Stimulated activated CD4-positive, alpha-beta T cell treated with anti-CD3 and anti-CD28 coated beads, Interleukin-2, amount 100 ng/mL, for 48 hours (primary cell): Measurements from ENCODE around the gene ANXA6.
A peak's percentile ranks its signal among the peaks of the same experiment; 100 is the strongest.

Experiments used
- DNase-seq, 2 donors: peaks; one replicate each; pipeline ENCODE4 v3.0.0-alpha.2; 2020

Gene ANXA6

DNA sequence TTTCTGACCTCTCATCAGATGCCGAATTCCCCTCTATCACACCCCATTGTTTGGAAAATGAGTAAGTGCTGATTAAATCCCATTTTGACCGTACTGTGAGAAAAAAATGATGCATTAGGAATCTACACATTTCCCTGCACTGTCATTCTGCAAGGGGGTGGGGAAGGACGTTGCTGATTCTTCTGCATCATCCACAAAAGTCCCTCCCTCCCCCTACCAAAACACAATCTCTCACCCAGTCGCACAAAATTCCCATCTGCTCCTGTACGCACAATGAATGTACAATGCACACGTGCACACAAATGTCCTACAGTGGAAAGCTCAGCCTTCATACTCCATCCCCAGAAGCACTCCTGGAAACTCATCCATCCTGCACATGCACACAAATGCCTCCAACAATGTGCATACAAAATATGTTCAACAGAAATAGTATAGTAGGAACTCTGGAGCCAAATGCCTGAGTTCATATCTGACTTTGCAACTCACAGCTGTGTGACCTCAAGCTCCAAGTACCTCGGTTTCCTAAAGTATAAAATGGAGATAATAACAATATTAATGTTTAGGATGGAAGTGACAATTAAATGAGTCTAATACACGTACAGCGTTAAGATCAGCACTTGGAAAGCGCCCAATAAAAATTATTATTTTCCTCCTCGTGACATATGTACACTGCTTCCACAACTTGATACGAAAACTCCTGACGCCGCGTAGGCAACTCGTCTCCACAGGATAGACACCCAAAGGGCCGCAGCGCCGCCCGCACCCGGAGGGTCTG is 77.6 kb downstream of the ANXA6 start:
- DNase-seq: peak in 1 of 2 donors; percentile 60

DNA sequence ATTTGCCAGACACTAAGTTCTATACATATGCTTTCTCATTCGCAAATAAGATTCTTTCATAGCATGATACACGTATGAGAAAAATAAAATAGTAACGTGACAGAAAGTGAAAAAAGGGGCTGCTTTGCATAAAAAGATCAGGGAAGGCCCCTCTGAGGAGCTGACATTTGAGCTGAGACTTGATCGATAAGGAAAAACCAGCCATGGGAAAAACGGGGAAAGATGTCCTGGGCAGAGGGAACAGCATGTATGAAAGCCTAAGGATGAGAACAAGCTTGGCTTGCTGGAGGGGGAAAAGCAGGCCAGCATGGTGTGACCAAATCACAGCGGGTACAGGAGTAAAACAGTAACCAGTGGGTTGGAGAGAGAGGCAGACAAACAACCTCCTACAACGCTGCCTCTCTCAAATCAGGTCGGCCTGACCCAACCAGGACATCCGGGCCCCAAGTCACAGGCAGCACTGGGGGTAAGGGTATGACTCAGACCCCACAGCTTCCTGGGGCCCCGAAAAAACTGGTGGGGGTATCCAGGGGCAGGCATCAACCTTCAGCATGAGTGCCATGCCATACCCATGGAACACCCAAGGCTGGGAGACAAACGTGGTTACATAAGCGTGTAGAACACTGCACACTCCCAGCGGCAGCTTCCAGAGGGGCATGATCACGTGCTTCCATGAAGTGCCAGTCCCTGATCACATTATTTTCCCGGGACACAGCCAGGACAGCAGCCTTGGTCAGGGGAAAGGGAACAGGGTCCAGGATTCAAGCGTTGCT is 78.9 kb downstream of the ANXA6 start:
- peak; percentile 62 to 70 for DNase-seq

- DNase-seq: no peak
These were observed 79.6 kb downstream of the ANXA6 start for GRCh38 chr5:151077967-151078366.

- no peak for DNase-seq
These were observed 80.2 kb downstream of the ANXA6 start for GRCh38 chr5:151077419-151077818.

GRCh38 chr5:151076616-151077015 is 81.0 kb downstream of the ANXA6 start:
- DNase-seq: no peak

- DNase-seq: no peak
These were observed 81.8 kb downstream of the ANXA6 start for GRCh38 chr5:151075698-151076331.

- no peak for DNase-seq
These were observed 83.0 kb downstream of the ANXA6 start for GRCh38 chr5:151074557-151074956.

GRCh38 chr5:151073280-151073679 is 84.3 kb downstream of the ANXA6 start:
- no peak for DNase-seq

DNA sequence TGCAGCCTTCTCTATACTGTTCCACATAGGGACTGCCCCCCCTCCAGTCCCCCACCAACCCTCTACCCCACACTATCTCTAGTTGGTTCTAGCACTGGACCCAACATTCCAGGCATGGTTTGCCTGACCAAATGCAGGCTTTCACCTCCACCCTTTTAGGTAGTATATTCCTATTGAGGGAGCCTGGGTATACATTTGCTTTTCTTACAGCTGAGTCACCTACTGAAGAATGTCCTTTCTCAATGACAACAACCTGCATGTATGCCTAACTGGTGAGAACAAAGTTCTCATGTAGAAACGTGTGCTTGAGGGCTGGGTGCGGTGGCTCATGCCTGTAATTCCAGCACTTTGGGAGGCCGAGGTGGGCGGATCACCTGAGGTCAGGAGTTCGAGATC is 85.0 kb downstream of the ANXA6 start:
- DNase-seq: no peak

DNA sequence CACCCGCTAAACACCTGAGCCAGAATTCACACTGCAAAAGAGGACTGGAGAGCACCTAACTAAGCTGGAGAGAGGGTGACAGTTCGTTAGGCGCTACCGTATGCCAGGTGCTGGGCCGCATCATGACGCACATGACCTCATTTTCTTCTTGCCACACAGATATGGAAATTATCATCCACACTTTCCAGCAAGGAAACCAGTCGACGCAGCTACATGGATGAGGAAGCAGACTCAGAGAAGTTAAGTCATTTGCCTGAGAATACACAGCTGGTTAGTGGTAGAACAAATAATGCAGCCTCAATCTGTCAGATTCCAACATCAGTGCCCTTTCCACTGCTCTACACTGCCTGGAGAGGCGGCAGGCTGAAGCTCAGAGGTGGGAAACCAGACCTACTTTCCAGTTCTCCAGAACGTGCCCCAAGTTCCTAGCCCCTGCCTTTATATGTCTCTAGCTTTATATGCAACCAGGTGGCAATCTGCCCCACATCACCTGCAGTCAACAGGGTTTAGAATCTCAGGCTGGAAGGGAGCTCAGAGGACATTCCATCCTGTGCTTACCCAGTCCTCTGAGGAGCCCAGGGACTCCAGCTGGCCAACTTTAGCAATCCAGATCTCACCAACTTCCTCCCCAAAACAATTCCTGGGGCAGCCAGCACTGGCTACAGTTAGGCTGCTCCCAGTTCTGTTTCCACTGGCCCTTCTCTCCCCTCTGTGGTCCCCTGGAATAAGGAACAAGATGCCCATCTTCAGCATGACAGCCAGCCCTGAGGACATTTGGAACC is 85.5 kb downstream of the ANXA6 start:
- DNase-seq: no peak

DNA sequence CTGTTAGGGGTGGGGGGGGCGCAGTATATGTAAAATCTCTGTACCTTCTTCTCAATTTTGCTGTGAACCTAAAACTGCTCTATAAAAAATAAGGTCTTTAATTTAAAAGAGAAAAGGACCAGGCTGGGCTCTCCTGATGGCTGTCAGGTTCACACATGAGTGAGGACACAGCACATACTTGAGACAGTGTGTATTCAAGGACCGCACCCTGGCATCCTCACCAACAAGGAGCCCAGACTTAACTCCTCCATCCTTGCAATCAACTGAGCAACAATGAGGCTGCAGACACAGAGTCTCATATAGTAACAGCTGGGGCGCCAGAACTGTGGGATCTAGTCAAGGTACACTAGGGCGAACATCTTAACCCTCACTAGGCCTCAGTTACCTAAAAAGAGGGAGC is 86.6 kb downstream of the ANXA6 start:
- DNase-seq: no peak

DNA sequence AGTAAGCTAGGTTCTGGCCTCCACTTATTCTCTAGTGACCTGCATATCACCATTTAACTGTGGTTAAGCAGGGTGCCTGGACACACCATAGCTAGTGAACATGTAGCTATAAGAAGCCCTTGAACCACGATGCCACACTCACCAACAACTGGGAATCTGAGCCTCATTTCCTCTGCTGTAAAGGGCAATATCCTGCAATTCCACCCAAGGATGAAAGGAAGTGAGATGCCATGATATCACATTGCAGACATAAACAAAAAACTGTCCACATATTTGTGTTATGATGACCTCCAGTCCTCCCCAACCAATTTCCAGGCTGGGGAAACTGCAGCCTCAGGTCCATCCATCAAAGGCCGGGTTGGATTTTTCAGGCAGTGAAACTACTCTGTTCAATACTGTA is 87.1 kb downstream of the ANXA6 start:
- DNase-seq: no peak

GRCh38 chr5:151068433-151069197 is 89.0 kb downstream of the ANXA6 start:
- peak in 1 of 2 donors; percentile 36 for DNase-seq

GRCh38 chr5:151067632-151068432 is 89.7 kb downstream of the ANXA6 start:
- DNase-seq: no peak

- DNase-seq: no peak
These were observed 90.7 kb downstream of the ANXA6 start for GRCh38 chr5:151066920-151067319.

GRCh38 chr5:151065609-151066008 is 92.0 kb downstream of the ANXA6 start:
- DNase-seq: no peak

DNA sequence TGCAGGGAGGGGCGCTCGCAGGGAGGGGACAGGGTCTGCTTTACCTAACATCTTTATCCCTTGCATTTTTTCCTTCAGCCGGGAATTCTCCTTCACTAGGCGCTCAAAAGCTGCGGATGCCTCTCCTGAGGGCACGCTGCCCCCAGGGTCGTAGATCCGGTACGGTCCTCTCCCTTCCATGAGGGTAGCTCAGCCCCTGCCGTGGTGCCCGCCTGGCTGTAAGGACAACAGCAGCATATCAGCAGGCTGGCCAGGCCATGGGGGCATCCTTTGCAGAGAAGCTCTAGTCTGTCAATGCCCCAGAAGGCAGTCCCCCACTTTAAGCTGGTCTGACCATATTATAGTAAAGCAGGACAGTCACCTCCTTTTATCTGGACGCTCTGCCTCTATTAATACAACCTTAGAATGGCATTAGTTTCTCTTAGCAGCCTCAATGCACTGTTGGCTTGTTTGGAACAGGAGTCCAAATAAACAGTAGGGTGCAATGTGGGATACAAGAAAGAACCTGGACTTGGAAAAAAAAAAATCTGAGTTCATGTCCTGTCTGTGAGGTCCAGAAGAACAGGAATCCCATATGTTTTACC is 92.6 kb downstream of the ANXA6 start:
- no peak for DNase-seq

DNA sequence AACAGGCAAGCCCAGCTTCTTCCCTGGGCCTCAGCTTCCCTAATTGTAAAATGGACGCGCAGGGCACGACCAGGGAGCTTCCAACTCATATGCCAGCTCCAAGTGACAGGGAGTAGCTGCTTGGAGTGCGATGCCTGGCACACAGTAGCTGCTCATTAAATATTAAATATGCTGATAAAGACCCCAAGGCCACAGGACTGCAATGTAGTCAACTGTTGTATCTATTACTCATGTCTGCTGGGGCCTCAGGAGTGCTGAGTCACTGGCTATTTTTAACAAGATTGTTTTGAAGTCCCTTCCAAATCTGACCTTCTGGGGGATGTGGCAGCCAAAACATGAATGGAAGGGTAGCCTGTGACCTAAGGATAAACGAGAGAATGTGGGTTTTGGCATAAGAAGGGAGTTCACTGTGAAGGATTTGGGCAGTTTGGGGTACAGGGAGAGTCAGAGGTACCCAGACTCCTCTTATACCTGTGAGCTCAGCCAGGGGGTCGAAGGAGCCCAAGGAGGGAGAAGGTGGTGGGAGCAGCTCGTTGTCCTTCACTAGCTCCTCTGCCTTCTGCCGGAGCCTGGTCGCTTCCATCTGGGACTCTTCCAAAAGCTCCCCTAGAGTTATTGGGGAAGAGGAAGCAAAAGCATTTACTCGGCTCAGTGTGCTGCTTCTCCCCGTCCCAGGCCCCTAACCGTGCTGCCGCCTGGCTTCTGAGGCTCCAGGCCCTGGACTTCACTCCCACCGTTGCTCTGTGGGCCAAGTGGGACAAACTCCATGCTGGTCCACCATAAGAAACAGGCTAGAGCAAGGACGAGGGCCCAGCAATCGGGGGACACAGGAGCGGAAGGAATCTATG is 94.2 kb downstream of the ANXA6 start:
- no peak for DNase-seq

GRCh38 chr5:151062405-151063141 is 95.0 kb downstream of the ANXA6 start:
- DNase-seq: no peak
